ENCODE results near the gene SUCLG1.

Gene SUCLG1

GRCh38 chr2:84459018-84459943, at the start of gene SUCLG1 (continued):
- no peak for TF ChIP-seq KLF7 (tag by site-specific recombination; IDR thresholded peaks at IDR 0.05; ENCODE audit: borderline replicate concordance)
- no peak for TF ChIP-seq ZNF302 (tag by site-specific recombination; IDR thresholded peaks at IDR 0.05; ENCODE audit: low read depth)
- no peak for TF ChIP-seq ZNF701 (tag by site-specific recombination; IDR thresholded peaks at IDR 0.05)
- TF ChIP-seq ZNF555 (tag by site-specific recombination; conservative IDR thresholded peaks at IDR 0.05) = no peak
- TF ChIP-seq ZNF48 (tag by site-specific recombination; IDR thresholded peaks at IDR 0.05) = no peak
- TF ChIP-seq ZNF549 (tag by site-specific recombination; IDR thresholded peaks at IDR 0.05) = no peak
- TF ChIP-seq ZNF140 (tag by site-specific recombination; IDR thresholded peaks at IDR 0.05) = no peak
- TF ChIP-seq ZNF776 (tag by site-specific recombination; IDR thresholded peaks at IDR 0.05; ENCODE audit: borderline replicate concordance) = no peak
- TF ChIP-seq ZSCAN4 (tag by site-specific recombination; IDR thresholded peaks at IDR 0.05) = 0 out of 2 replicates have a peak, but pooled peaks have one; percentile 30
- TF ChIP-seq ZNF354C (tag by site-specific recombination; IDR thresholded peaks at IDR 0.05; ENCODE audit: borderline replicate concordance, low read depth) = no peak
- 0 out of 2 replicates have a peak, but pooled peaks have one; percentile 20 for TF ChIP-seq KLF16 (tag by site-specific recombination; IDR thresholded peaks at IDR 0.05)
- no peak for TF ChIP-seq ZNF707 (tag by site-specific recombination; IDR thresholded peaks at IDR 0.05)
- no peak for TF ChIP-seq MEIS1 (CRISPR knock-in tag; IDR thresholded peaks at IDR 0.05; ENCODE audit: borderline replicate concordance)
- TF ChIP-seq, protein P1, sequence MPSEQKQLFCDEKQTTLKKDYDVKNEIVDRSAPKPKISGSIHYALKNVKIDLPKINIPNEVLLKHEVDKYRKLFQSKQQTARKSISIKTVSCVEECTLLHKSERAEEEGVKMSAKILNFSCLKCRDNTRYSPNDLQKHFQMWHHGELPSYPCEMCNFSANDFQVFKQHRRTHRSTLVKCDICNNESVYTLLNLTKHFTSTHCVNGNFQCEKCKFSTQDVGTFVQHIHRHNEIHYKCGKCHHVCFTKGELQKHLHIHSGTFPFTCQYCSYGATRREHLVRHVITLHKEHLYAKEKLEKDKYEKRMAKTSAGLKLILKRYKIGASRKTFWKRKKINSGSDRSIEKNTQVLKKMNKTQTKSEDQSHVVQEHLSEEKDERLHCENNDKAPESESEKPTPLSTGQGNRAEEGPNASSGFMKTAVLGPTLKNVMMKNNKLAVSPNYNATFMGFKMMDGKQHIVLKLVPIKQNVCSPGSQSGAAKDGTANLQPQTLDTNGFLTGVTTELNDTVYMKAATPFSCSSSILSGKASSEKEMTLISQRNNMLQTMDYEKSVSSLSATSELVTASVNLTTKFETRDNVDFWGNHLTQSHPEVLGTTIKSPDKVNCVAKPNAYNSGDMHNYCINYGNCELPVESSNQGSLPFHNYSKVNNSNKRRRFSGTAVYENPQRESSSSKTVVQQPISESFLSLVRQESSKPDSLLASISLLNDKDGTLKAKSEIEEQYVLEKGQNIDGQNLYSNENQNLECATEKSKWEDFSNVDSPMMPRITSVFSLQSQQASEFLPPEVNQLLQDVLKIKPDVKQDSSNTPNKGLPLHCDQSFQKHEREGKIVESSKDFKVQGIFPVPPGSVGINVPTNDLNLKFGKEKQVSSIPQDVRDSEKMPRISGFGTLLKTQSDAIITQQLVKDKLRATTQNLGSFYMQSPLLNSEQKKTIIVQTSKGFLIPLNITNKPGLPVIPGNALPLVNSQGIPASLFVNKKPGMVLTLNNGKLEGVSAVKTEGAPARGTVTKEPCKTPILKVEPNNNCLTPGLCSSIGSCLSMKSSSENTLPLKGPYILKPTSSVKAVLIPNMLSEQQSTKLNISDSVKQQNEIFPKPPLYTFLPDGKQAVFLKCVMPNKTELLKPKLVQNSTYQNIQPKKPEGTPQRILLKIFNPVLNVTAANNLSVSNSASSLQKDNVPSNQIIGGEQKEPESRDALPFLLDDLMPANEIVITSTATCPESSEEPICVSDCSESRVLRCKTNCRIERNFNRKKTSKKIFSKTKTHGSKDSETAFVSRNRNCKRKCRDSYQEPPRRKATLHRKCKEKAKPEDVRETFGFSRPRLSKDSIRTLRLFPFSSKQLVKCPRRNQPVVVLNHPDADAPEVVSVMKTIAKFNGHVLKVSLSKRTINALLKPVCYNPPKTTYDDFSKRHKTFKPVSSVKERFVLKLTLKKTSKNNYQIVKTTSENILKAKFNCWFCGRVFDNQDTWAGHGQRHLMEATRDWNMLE (tag by site-specific recombination; conservative IDR thresholded peaks at IDR 0.05; ENCODE audit: low read depth) = no peak
- TF ChIP-seq ZNF548 (tag by site-specific recombination; IDR thresholded peaks at IDR 0.05) = no peak
- peak; percentile 100 for TF ChIP-seq ZNF335 (tag by site-specific recombination; conservative IDR thresholded peaks at IDR 0.05)
- no peak; the same call in 1 of the 2 replicates for TF ChIP-seq OVOL3 (tag by site-specific recombination; IDR thresholded peaks at IDR 0.05)
- peak; percentile 66 for TF ChIP-seq ZIC2 (tag by site-specific recombination; IDR thresholded peaks at IDR 0.05)
- TF ChIP-seq PATZ1 (tag by site-specific recombination; IDR thresholded peaks at IDR 0.05) = peak; percentile 58
- 0 out of 2 replicates have a peak, but pooled peaks have one; percentile 20 for TF ChIP-seq ZFP69B (tag by site-specific recombination; IDR thresholded peaks at IDR 0.05)
- TF ChIP-seq KLF17 (tag by site-specific recombination; IDR thresholded peaks at IDR 0.05) = no peak
- peak; percentile 79 for TF ChIP-seq KLF8 (tag by site-specific recombination; IDR thresholded peaks at IDR 0.05)
- TF ChIP-seq ZNF2 (tag by site-specific recombination; IDR thresholded peaks at IDR 0.05) = peak; percentile 42; the same call in 1 of the 2 replicates
- no peak for TF ChIP-seq TCF7L2 (IDR thresholded peaks at IDR 0.05; ENCODE audit: borderline replicate concordance, low read depth, low read length)
- TF ChIP-seq AEBP2 (tag by site-specific recombination; IDR thresholded peaks at IDR 0.05; ENCODE audit: borderline replicate concordance) = no peak
- no peak for TF ChIP-seq ZNF146 (tag by site-specific recombination; IDR thresholded peaks at IDR 0.05)
- no peak for TF ChIP-seq ZNF747 (tag by site-specific recombination; IDR thresholded peaks at IDR 0.05)
- peak; percentile 54; the same call in 1 of the 2 replicates for TF ChIP-seq ZNF24 (tag by site-specific recombination; IDR thresholded peaks at IDR 0.05)
- TF ChIP-seq ZNF521 (tag by site-specific recombination; IDR thresholded peaks at IDR 0.05) = no peak

Data from HEK293 (cell line).